ENCODE measurements around the gene DPH1.

DPH1 gene

GRCh38 chr17:2054512-2055291 is 24.7 kb downstream of the DPH1 start, which contains the start of gene HIC1 (continued):
- TF ChIP-seq PRDM2 (tag by site-specific recombination; IDR thresholded peaks at IDR 0.05; ENCODE audit: borderline replicate concordance), result no peak
- TF ChIP-seq, protein P1, sequence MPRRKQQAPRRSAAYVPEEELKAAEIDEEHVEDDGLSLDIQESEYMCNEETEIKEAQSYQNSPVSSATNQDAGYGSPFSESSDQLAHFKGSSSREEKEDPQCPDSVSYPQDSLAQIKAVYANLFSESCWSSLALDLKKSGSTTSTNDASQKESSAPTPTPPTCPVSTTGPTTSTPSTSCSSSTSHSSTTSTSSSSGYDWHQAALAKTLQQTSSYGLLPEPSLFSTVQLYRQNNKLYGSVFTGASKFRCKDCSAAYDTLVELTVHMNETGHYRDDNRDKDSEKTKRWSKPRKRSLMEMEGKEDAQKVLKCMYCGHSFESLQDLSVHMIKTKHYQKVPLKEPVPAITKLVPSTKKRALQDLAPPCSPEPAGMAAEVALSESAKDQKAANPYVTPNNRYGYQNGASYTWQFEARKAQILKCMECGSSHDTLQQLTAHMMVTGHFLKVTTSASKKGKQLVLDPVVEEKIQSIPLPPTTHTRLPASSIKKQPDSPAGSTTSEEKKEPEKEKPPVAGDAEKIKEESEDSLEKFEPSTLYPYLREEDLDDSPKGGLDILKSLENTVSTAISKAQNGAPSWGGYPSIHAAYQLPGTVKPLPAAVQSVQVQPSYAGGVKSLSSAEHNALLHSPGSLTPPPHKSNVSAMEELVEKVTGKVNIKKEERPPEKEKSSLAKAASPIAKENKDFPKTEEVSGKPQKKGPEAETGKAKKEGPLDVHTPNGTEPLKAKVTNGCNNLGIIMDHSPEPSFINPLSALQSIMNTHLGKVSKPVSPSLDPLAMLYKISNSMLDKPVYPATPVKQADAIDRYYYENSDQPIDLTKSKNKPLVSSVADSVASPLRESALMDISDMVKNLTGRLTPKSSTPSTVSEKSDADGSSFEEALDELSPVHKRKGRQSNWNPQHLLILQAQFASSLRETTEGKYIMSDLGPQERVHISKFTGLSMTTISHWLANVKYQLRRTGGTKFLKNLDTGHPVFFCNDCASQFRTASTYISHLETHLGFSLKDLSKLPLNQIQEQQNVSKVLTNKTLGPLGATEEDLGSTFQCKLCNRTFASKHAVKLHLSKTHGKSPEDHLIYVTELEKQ (tag by site-specific recombination; IDR thresholded peaks at IDR 0.05; ENCODE audit: borderline replicate concordance), result no peak
- TF ChIP-seq ZNF76 (tag by site-specific recombination; IDR thresholded peaks at IDR 0.05; ENCODE audit: borderline replicate concordance, low read depth), result peak; percentile 10; the same call in 1 of the 2 replicates
- no peak for TF ChIP-seq ZNF112 (tag by site-specific recombination; IDR thresholded peaks at IDR 0.05)
- no peak for TF ChIP-seq GFI1B (tag by site-specific recombination; IDR thresholded peaks at IDR 0.05)
- no peak for TF ChIP-seq ZNF830 (tag by site-specific recombination; IDR thresholded peaks at IDR 0.05; ENCODE audit: low read depth)
- TF ChIP-seq SP2 (tag by site-specific recombination; IDR thresholded peaks at IDR 0.05), result peak; percentile 56
- no peak for TF ChIP-seq ZNF426 (tag by site-specific recombination; IDR thresholded peaks at IDR 0.05)
- no peak for TF ChIP-seq ZNF169 (tag by site-specific recombination; IDR thresholded peaks at IDR 0.05)
- TF ChIP-seq IKZF3 (tag by site-specific recombination; IDR thresholded peaks at IDR 0.05), result peak; percentile 62; the same call in 1 of the 2 replicates
- no peak for TF ChIP-seq AEBP2 (tag by site-specific recombination; IDR thresholded peaks at IDR 0.05; ENCODE audit: borderline replicate concordance)
- no peak for TF ChIP-seq ZNF521 (tag by site-specific recombination; IDR thresholded peaks at IDR 0.05)
- no peak for TF ChIP-seq ZFP3 (tag by site-specific recombination; IDR thresholded peaks at IDR 0.05; ENCODE audit: low read depth)
- no peak for TF ChIP-seq KLF17 (tag by site-specific recombination; IDR thresholded peaks at IDR 0.05)
- TF ChIP-seq ZNF16 (tag by site-specific recombination; IDR thresholded peaks at IDR 0.05; ENCODE audit: low read depth), result no peak
- TF ChIP-seq WT1 (tag by site-specific recombination; IDR thresholded peaks at IDR 0.05), result no peak
- TF ChIP-seq GLIS2 (tag by site-specific recombination; IDR thresholded peaks at IDR 0.05), result no peak; the same call in 1 of the 2 replicates
- no peak for TF ChIP-seq ZNF529 (tag by site-specific recombination; IDR thresholded peaks at IDR 0.05; ENCODE audit: insufficient replicate concordance)
- peak; percentile 56 for TF ChIP-seq SCRT2 (tag by site-specific recombination; IDR thresholded peaks at IDR 0.05)
- TF ChIP-seq ZNF658 (tag by site-specific recombination; IDR thresholded peaks at IDR 0.05), result no peak
- no peak for TF ChIP-seq ZNF324 (tag by site-specific recombination; IDR thresholded peaks at IDR 0.05)
- no peak for TF ChIP-seq REPIN1 (tag by site-specific recombination; IDR thresholded peaks at IDR 0.05; ENCODE audit: low read depth)
- no peak for TF ChIP-seq ZNF449 (tag by site-specific recombination; IDR thresholded peaks at IDR 0.05)
- no peak for TF ChIP-seq ZNF133 (tag by site-specific recombination; IDR thresholded peaks at IDR 0.05)
- no peak for TF ChIP-seq ZNF211 (tag by site-specific recombination; IDR thresholded peaks at IDR 0.05; ENCODE audit: low read depth)

Measured in HEK293 (cell line).